Thoracic aorta (tissue), 2 donors: Measurements from ENCODE around the gene USPL1. TPM values are rescaled to one million over a fixed set of nuclear protein-coding genes. Genes with fewer than 3 reads are reported as not detected.
A peak's percentile ranks its signal among the peaks of the same experiment; 100 is the strongest.

Source experiments
- ATAC-seq: fragments of 150-250 bp; one replicate; pipeline ENCODE4 v1.8.0; 2017; ENCODE audit warnings: low read depth; ENCODE audit not compliant: insufficient number of reproducible peaks, low FRiP score
- DNase-seq: peaks from one replicate; pipeline ENCODE4 v3.0.0-alpha.2; 2020; ENCODE audit warnings: low spot score
- H3K27ac ChIP-seq, 2 donors: fragments of 200-600 bp; sonication (generic); 1 replicate in 1 of 2; 2 replicates in 1 of 2; pipeline ENCODE4 v1.5.1; 2016; ENCODE audit warnings: mild to moderate bottlenecking in 2 of 2, moderate library complexity in 2 of 2
- H3K27me3 ChIP-seq: fragments of 200-600 bp; sonication (generic); replicated peaks from 2 replicates; pipeline ENCODE4 v1.6.0; 2016; ENCODE audit warnings: mild to moderate bottlenecking; ENCODE audit not compliant: insufficient read depth
- H3K36me3 ChIP-seq: fragments of 200-600 bp; sonication (generic); one replicate; pipeline ENCODE4 v1.5.1; 2016
- H3K4me1 ChIP-seq, 2 donors: fragments of 200-600 bp; sonication (generic); 1 replicate in 1 of 2; 2 replicates in 1 of 2; pipeline versions ENCODE4 v1.5.1 to v1.6.0; 2016; ENCODE audit warnings: low read depth in 2 of 2, mild to moderate bottlenecking in 1 of 2; ENCODE audit not compliant: control insufficient read depth in 1 of 2
- H3K4me3 ChIP-seq: fragments of 200-600 bp; sonication (generic); 2 replicates; pipeline ENCODE4 v1.5.1; 2016; ENCODE audit warnings: mild to moderate bottlenecking
- H3K9me3 ChIP-seq: fragments of 200-600 bp; sonication (generic); 2 replicates; pipeline ENCODE4 v1.5.1; 2016
- CTCF ChIP-seq: fragments of 200-600 bp; sonication (generic); IDR thresholded peaks from one replicate; pipeline ENCODE4 v1.5.1; 2019; ENCODE audit warnings: antibody characterized with exemption
- total RNA-seq, 2 donors: library from RNA; depleted of rRNA; stranded (reverse); fragments of >200 nt; gene quantifications; one replicate each; pipeline versions ENCODE4 v1.1.0 to v1.2.3, GENCODE V29; 2016

Gene USPL1
- total RNA-seq, 2 donors from 2014 or later = 20.7 to 25.3 TPM

DNA sequence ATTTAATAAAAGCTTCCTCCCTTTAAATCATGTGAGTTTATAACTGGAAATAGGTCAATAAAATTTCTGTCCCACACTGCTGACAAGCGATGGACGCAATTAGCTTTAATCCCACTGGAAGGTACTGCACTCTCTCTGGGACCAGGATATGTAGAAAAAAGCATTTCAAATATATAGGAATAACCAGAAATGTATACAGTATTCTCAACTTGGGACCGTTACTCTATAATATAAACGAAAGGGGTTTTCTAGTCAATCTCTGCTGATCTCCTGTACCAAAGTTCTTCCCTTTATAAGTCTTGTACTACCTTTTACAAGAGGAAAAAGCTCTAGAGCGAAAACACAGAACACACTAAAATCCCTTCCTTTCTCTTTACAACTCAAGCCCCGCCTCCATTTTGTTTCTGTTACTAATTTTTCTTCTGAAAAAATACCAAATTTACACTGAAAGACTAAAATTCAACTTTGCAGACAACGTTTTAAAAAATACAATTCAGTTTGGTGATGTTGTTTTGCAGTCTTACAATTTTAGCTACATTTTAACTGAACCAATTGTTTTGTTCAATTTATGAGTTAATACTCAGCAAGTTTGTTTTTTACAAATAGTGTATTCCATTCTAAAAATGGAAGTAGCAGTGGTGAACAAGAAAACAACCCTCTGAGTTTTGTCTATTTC is 1.7 kb upstream of the USPL1 start:
- no peaks in the 10 kb centered on the region for H3K36me3 ChIP-seq
- DNase-seq (no peak), ATAC-seq (no peak)
- TF ChIP-seq CTCF = no peak
- no peaks in the 10 kb centered on the region for H3K9me3 ChIP-seq
- peak overlapping the region; percentile 99 to 100 for H3K27ac ChIP-seq
- H3K4me3 ChIP-seq = peak overlapping the region; percentile 96
- peaks cover 19 to 32% of the 10 kb centered on the region in 2 donors for H3K4me1 ChIP-seq
- H3K27me3 ChIP-seq = no peaks in the 10 kb centered on the region

- ATAC-seq (peak; percentile 79), DNase-seq (peak; percentile 14)
- Histone ChIP-seq H3K36me3 (no peaks in the 10 kb centered on the region), H3K27me3 (no peaks in the 10 kb centered on the region), H3K4me3 (peak overlapping the region; percentile 96), H3K4me1 (peaks cover 19 to 34% of the 10 kb centered on the region in 2 donors), H3K9me3 (no peaks in the 10 kb centered on the region), H3K27ac (peak overlapping the region; percentile 99 to 100)
- TF ChIP-seq CTCF = no peak
Observed at GRCh38 chr13:30616927-30617314, 799 bp upstream of the USPL1 start.

DNA sequence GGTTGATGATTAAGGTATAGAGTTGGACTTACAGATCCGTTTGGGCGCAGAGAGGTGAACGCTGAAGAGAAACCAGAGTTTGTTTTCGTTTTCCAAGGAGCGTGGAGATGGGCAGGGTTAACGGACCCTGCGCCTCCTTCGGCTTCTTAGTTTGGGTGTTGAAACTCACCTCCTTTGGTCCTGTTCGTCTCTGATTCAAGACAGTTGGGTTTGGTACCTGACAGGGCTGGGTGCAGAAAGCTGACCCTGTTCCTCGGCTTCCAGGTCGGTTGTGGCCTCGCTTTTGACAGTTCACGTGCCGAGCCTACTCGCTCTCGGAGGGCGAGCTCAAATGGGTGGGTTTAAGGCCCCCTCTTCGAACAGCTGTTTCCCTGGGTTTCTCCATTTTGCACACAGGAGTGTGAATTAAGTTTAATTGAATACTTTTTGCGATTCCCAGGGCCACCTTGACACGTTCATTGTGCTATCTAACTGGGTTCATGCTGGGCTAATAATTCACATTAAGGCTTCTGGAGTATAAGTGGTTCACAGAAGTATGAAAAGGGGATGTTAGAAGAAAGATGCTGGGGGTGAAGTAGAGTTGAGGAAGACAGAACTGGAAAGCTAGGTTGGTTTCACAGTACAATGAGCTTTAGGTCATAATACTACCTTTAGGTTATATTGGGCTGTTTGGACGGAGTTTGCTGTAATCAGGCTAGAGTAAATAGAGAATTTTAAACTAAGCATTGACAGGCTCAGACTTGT is 638 bp downstream of the USPL1 start:
- peak overlapping the region; percentile 96 for H3K4me3 ChIP-seq
- DNase-seq = no peak
- ATAC-seq = no peak
- peaks cover 19 to 43% of the 10 kb centered on the region in 2 donors for H3K4me1 ChIP-seq
- no peaks in the 10 kb centered on the region for H3K27me3 ChIP-seq
- no peaks in the 10 kb centered on the region for H3K9me3 ChIP-seq
- no peaks in the 10 kb centered on the region for H3K36me3 ChIP-seq
- TF ChIP-seq CTCF = no peak
- peak overlapping the region; percentile 65 to 99 for H3K27ac ChIP-seq

DNA sequence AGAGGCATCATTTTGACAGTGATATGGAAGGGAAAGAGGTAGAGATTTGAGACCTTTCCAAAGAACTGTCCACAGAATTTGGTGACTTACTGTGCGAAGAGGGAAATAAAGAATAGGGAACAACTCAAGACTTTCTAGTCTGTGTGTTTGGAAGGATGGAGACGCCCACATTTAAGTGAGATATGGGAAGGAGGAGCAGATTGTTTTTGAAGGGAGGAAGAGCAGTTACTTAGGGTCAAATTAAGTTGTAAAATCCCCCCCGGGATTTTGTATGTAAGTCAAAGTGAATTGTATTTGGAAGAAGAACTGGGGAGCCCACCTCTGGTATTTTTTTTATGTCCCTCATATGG is 1.2 kb downstream of the USPL1 start:
- Histone ChIP-seq H3K27ac (peak overlapping the region in 1 of 2 donors; percentile 99), H3K36me3 (no peaks in the 10 kb centered on the region), H3K4me3 (peak overlapping the region; percentile 96), H3K4me1 (peaks cover 19 to 46% of the 10 kb centered on the region in 2 donors), H3K27me3 (no peaks in the 10 kb centered on the region), H3K9me3 (no peaks in the 10 kb centered on the region)
- ATAC-seq (no peak), DNase-seq (no peak)
- no peak for TF ChIP-seq CTCF

- no peaks in the 10 kb centered on the region for H3K36me3 ChIP-seq
- peaks cover 19 to 46% of the 10 kb centered on the region in 2 donors for H3K4me1 ChIP-seq
- DNase-seq (no peak), ATAC-seq (no peak)
- peak overlapping the region; percentile 96 for H3K4me3 ChIP-seq
- no peaks in the 10 kb centered on the region for H3K27me3 ChIP-seq
- H3K27ac ChIP-seq = no peak overlapping the region
- no peaks in the 10 kb centered on the region for H3K9me3 ChIP-seq
- no peak for TF ChIP-seq CTCF
Observed at GRCh38 chr13:30619731-30620130, 2.0 kb downstream of the USPL1 start.
